ENCODE results near the gene BMF. TPM values are rescaled to one million over a fixed set of nuclear protein-coding genes. Genes with fewer than 3 reads are reported as not detected.
A peak's percentile ranks its signal among the peaks of the same experiment; 100 is the strongest.
"Not testable (repeated sequence)": the region's sequence is repeated elsewhere in the genome, so short reads cannot be mapped to it uniquely, and the experiment has no call there.

The BMF gene
- total RNA-seq, 2 experiments from 2014 or later = 4.8 to 11.1 TPM

GRCh38 chr15:40121911-40122638, 13.4 kb upstream of the BMF start:
- Histone ChIP-seq H3K27ac (ENCODE audit: low read depth, low read length, poor library complexity, severe bottlenecking) (no peak overlapping the region), H3K4me3 (ENCODE audit: low read depth, low read length, poor library complexity, severe bottlenecking) (no peak overlapping the region), H4K20me1 (ENCODE audit: insufficient read depth, low read length) (no peaks in the 10 kb centered on the region), H3K4me1 (ENCODE audit: insufficient read depth, low read length, poor library complexity, severe bottlenecking) (peaks cover 39% of the 10 kb centered on the region), H3K9me3 (ENCODE audit: low read length) (no peaks in the 10 kb centered on the region), H3K36me3 (ENCODE audit: insufficient read depth, low read length) (no peaks in the 10 kb centered on the region), H2AFZ (ENCODE audit: low read length) (peak overlapping the region; percentile 54; the same call in 1 of the 2 replicates), H3K79me2 (ENCODE audit: insufficient read depth, low read depth, low read length) (no peaks in the 10 kb centered on the region), H3K4me2 (ENCODE audit: low read length) (peak overlapping the region; percentile 10; the same call in 1 of the 2 replicates), H3K9me2 (ENCODE audit: insufficient read depth, low read length) (no peaks in the 10 kb centered on the region)
- TF ChIP-seq EZH2phosphoT487 (IDR thresholded peaks at IDR 0.05; ENCODE audit: borderline replicate concordance, low read depth, low read length) = no peak
- TF ChIP-seq CTCF (conservative IDR thresholded peaks at IDR 0.05; ENCODE audit: low read length) = no peak
- intact Hi-C loops (cut with micrococcal nuclease; ENCODE audit: unreplicated experiment) = no loop called here
- CTCF ChIA-PET (ENCODE audit: unreplicated experiment) = no interaction called here
- DNase-seq (ENCODE audit: low spot score) = no peak
- BruUV-seq (replicated peaks) = no TSS peak
- POLR2A ChIA-PET = interaction anchor here (0.9 to 1.6 kb wide), 6 partner anchors 9 to 40 kb away, joined by 3 to 5 read pairs (median 4); partner anchors contain the start of gene BUB1B

GRCh38 chr15:40118473-40118872, 9.8 kb upstream of the BMF start:
- Histone ChIP-seq H3K79me2 (ENCODE audit: insufficient read depth, low read depth, low read length) (no peaks in the 10 kb centered on the region), H3K27ac (ENCODE audit: low read depth, low read length, poor library complexity, severe bottlenecking) (no peak overlapping the region), H3K9me3 (ENCODE audit: low read length) (no peaks in the 10 kb centered on the region), H4K20me1 (ENCODE audit: insufficient read depth, low read length) (no peaks in the 10 kb centered on the region), H3K4me1 (ENCODE audit: insufficient read depth, low read length, poor library complexity, severe bottlenecking) (peaks cover 75% of the 10 kb centered on the region), H3K36me3 (ENCODE audit: insufficient read depth, low read length) (no peaks in the 10 kb centered on the region), H3K9me2 (ENCODE audit: insufficient read depth, low read length) (no peaks in the 10 kb centered on the region), H3K4me3 (ENCODE audit: low read depth, low read length, poor library complexity, severe bottlenecking) (no peak overlapping the region), H3K4me2 (ENCODE audit: low read length) (peak overlapping the region; percentile 15; the same call in 1 of the 2 replicates), H2AFZ (ENCODE audit: low read length) (no peak overlapping the region)
- DNase-seq (ENCODE audit: low spot score) = no peak
- intact Hi-C loops (cut with micrococcal nuclease; ENCODE audit: unreplicated experiment) = no loop called here
- POLR2A ChIA-PET = interaction anchor here (10.1 kb wide), 1 partner anchor 17 kb away, joined by 146 read pairs; no protein-coding TSS in a partner anchor
- no TSS peak for BruUV-seq (replicated peaks)
- CTCF ChIA-PET (ENCODE audit: unreplicated experiment) = no interaction called here
- TF ChIP-seq CTCF (conservative IDR thresholded peaks at IDR 0.05; ENCODE audit: low read length) (no peak), EZH2phosphoT487 (IDR thresholded peaks at IDR 0.05; ENCODE audit: borderline replicate concordance, low read depth, low read length) (no peak)

- peak overlapping the region; percentile 71 for H3K4me2 ChIP-seq (ENCODE audit: low read length)
- H4K20me1 ChIP-seq (ENCODE audit: insufficient read depth, low read length) = no peaks in the 10 kb centered on the region
- DNase-seq (ENCODE audit: low spot score) = peak; percentile 97
- no peak for TF ChIP-seq CTCF (conservative IDR thresholded peaks at IDR 0.05; ENCODE audit: low read length)
- no peak for TF ChIP-seq EZH2phosphoT487 (IDR thresholded peaks at IDR 0.05; ENCODE audit: borderline replicate concordance, low read depth, low read length)
- intact Hi-C loops (cut with micrococcal nuclease; ENCODE audit: unreplicated experiment) = no loop called here
- H3K9me2 ChIP-seq (ENCODE audit: insufficient read depth, low read length) = no peaks in the 10 kb centered on the region
- POLR2A ChIA-PET = interaction anchor here (0.5 to 10.1 kb wide), 7 partner anchors 14 to 69 kb away, joined by 3 to 146 read pairs (median 6); partner anchors contain the start of gene BUB1B
- peaks cover 80% of the 10 kb centered on the region for H3K4me1 ChIP-seq (ENCODE audit: insufficient read depth, low read length, poor library complexity, severe bottlenecking)
- H2AFZ ChIP-seq (ENCODE audit: low read length) = peak overlapping the region; percentile 35
- H3K27ac ChIP-seq (ENCODE audit: low read depth, low read length, poor library complexity, severe bottlenecking) = peak overlapping the region; percentile 86
- H3K9me3 ChIP-seq (ENCODE audit: low read length) = no peaks in the 10 kb centered on the region
- H3K36me3 ChIP-seq (ENCODE audit: insufficient read depth, low read length) = no peaks in the 10 kb centered on the region
- CTCF ChIA-PET (ENCODE audit: unreplicated experiment) = interaction anchor here (0.7 to 2.9 kb wide), 3 partner anchors 10 to 18 kb away, joined by 3 to 25 read pairs (median 24); no protein-coding TSS in a partner anchor
- BruUV-seq (replicated peaks) = no TSS peak
- no peaks in the 10 kb centered on the region for H3K79me2 ChIP-seq (ENCODE audit: insufficient read depth, low read depth, low read length)
- H3K4me3 ChIP-seq (ENCODE audit: low read depth, low read length, poor library complexity, severe bottlenecking) = peak overlapping the region; percentile 49
Observed at GRCh38 chr15:40115670-40116093, 7.0 kb upstream of the BMF start.

- Histone ChIP-seq H2AFZ (ENCODE audit: low read length) (peak overlapping the region; percentile 23; the same call in 1 of the 2 replicates), H3K4me3 (ENCODE audit: low read depth, low read length, poor library complexity, severe bottlenecking) (peak overlapping the region; percentile 49), H3K4me1 (ENCODE audit: insufficient read depth, low read length, poor library complexity, severe bottlenecking) (peaks cover 78% of the 10 kb centered on the region), H3K27ac (ENCODE audit: low read depth, low read length, poor library complexity, severe bottlenecking) (peak overlapping the region; percentile 86), H3K4me2 (ENCODE audit: low read length) (peak overlapping the region; percentile 71)
- ChIA-PET CTCF (ENCODE audit: unreplicated experiment) (interaction anchor here (0.7 to 2.9 kb wide), 4 partner anchors 9 to 70 kb away, joined by 3 to 25 read pairs (median 15); no protein-coding TSS in a partner anchor), POLR2A (interaction anchor here (0.6 to 10.1 kb wide), 10 partner anchors 13 to 241 kb away, joined by 3 to 146 read pairs (median 4); partner anchors contain the start of gene BUB1B)
- DNase-seq (ENCODE audit: low spot score); H3K9me3 ChIP-seq (ENCODE audit: low read length); intact Hi-C loops (cut with micrococcal nuclease; ENCODE audit: unreplicated experiment); H3K79me2 ChIP-seq (ENCODE audit: insufficient read depth, low read depth, low read length); H4K20me1 ChIP-seq (ENCODE audit: insufficient read depth, low read length); H3K9me2 ChIP-seq (ENCODE audit: insufficient read depth, low read length); H3K36me3 ChIP-seq (ENCODE audit: insufficient read depth, low read length): not testable (repeated sequence)
- BruUV-seq (replicated peaks) = TSS peak; percentile 95
Observed at GRCh38 chr15:40115106-40115505, 6.4 kb upstream of the BMF start.
